ENCODE data around the gene KLHL1.

DNA sequence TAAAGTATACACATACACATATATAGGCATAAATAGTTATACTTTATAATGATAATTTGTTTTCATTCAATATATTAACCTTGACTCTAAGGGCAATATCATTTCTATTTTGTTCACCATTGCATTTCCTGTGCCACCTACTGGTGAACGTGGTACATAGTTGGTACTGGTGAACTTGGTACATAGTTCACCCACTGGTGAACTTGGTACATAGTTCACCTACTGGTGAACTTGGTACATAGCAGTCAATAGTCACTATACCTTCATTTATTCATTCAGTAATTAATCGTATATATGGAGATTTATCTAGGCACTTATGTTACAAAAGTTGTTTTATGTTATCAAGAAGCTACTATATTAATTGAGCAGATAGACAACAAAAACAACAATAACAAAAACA, 173.2 kb downstream of the KLHL1 start:
- TF ChIP-seq POLR2AphosphoS5 (IDR thresholded peaks at IDR 0.05; ENCODE audit: low read depth, low read length) (no peak), SIN3A (IDR thresholded peaks at IDR 0.05; ENCODE audit: low read depth) (no peak), EZH2 (IDR thresholded peaks at IDR 0.05) (no peak), SP1 (IDR thresholded peaks at IDR 0.05; ENCODE audit: low read depth) (no peak), JUND (IDR thresholded peaks at IDR 0.05) (no peak), CEBPB (IDR thresholded peaks at IDR 0.05; ENCODE audit: low read depth) (no peak), ZFX (IDR thresholded peaks at IDR 0.05) (no peak), POLR2A (IDR thresholded peaks at IDR 0.05; ENCODE audit: borderline replicate concordance, extremely low read depth, insufficient read depth, insufficient read length) (no peak), SRF (IDR thresholded peaks at IDR 0.05; ENCODE audit: low read depth) (no peak), EGR1 (IDR thresholded peaks at IDR 0.05; ENCODE audit: low read depth) (no peak)
- TF ChIP-seq, protein P1, sequence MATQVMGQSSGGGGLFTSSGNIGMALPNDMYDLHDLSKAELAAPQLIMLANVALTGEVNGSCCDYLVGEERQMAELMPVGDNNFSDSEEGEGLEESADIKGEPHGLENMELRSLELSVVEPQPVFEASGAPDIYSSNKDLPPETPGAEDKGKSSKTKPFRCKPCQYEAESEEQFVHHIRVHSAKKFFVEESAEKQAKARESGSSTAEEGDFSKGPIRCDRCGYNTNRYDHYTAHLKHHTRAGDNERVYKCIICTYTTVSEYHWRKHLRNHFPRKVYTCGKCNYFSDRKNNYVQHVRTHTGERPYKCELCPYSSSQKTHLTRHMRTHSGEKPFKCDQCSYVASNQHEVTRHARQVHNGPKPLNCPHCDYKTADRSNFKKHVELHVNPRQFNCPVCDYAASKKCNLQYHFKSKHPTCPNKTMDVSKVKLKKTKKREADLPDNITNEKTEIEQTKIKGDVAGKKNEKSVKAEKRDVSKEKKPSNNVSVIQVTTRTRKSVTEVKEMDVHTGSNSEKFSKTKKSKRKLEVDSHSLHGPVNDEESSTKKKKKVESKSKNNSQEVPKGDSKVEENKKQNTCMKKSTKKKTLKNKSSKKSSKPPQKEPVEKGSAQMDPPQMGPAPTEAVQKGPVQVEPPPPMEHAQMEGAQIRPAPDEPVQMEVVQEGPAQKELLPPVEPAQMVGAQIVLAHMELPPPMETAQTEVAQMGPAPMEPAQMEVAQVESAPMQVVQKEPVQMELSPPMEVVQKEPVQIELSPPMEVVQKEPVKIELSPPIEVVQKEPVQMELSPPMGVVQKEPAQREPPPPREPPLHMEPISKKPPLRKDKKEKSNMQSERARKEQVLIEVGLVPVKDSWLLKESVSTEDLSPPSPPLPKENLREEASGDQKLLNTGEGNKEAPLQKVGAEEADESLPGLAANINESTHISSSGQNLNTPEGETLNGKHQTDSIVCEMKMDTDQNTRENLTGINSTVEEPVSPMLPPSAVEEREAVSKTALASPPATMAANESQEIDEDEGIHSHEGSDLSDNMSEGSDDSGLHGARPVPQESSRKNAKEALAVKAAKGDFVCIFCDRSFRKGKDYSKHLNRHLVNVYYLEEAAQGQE (IDR thresholded peaks at IDR 0.05; ENCODE audit: low read depth), result no peak
- TF ChIP-seq, protein P2, sequence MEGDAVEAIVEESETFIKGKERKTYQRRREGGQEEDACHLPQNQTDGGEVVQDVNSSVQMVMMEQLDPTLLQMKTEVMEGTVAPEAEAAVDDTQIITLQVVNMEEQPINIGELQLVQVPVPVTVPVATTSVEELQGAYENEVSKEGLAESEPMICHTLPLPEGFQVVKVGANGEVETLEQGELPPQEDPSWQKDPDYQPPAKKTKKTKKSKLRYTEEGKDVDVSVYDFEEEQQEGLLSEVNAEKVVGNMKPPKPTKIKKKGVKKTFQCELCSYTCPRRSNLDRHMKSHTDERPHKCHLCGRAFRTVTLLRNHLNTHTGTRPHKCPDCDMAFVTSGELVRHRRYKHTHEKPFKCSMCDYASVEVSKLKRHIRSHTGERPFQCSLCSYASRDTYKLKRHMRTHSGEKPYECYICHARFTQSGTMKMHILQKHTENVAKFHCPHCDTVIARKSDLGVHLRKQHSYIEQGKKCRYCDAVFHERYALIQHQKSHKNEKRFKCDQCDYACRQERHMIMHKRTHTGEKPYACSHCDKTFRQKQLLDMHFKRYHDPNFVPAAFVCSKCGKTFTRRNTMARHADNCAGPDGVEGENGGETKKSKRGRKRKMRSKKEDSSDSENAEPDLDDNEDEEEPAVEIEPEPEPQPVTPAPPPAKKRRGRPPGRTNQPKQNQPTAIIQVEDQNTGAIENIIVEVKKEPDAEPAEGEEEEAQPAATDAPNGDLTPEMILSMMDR (IDR thresholded peaks at IDR 0.05 in 2 of 3, conservative IDR thresholded peaks at IDR 0.05 in 1 of 3; ENCODE audit: borderline replicate concordance in 1 of 3, insufficient read depth in 1 of 3, low read depth in 2 of 3, low read length in 2 of 3), result peak; percentile 17 to 60 (median 58); a peak in 5 of 6 replicates
- TF ChIP-seq, protein P3, sequence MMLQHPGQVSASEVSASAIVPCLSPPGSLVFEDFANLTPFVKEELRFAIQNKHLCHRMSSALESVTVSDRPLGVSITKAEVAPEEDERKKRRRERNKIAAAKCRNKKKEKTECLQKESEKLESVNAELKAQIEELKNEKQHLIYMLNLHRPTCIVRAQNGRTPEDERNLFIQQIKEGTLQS (IDR thresholded peaks at IDR 0.05), result no peak

All from HCT116 (cell line).